ENCODE results near the gene SPEF2. TPM values are rescaled to one million over a fixed set of nuclear protein-coding genes. Genes with fewer than 3 reads are reported as not detected.

Gene SPEF2
- total and polyA plus RNA-seq, 8 donors: 1.5 to 25.4 (median 3.8) TPM

DNA sequence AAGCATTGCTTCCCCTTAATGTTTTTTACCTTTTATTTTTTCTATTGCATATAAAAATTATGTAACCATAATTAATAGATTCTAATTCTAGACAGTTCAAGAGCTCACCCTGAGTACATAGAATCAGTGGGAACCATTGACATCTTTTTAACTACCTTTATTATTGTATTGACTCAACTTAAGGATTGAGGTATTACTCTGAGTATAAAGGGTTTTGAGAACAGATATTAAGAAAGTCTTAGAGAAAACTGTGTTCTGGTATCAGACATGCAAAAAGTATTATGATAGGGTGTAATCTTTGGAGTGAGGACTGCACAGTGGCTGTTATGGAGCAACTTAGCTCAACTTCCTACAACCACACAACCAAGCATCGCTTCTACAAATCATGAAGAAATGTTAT, 8.9 kb downstream of the SPEF2 start:
- Histone ChIP-seq H3K4me3 (no peak overlapping the region), H3K9me3 (no peaks in the 10 kb centered on the region), H3K27ac (no peak overlapping the region), H3K36me3 (peaks cover 4 to 32% (median 28%) of the 10 kb centered on the region in 4 donors), H3K27me3 (no peaks in the 10 kb centered on the region), H3K4me1 (no peaks in the 10 kb centered on the region)
- no peak for TF ChIP-seq POLR2AphosphoS5 (IDR thresholded peaks at IDR 0.05)
- TF ChIP-seq POLR2A (IDR thresholded peaks at IDR 0.05): no peak
- TF ChIP-seq, protein P1, sequence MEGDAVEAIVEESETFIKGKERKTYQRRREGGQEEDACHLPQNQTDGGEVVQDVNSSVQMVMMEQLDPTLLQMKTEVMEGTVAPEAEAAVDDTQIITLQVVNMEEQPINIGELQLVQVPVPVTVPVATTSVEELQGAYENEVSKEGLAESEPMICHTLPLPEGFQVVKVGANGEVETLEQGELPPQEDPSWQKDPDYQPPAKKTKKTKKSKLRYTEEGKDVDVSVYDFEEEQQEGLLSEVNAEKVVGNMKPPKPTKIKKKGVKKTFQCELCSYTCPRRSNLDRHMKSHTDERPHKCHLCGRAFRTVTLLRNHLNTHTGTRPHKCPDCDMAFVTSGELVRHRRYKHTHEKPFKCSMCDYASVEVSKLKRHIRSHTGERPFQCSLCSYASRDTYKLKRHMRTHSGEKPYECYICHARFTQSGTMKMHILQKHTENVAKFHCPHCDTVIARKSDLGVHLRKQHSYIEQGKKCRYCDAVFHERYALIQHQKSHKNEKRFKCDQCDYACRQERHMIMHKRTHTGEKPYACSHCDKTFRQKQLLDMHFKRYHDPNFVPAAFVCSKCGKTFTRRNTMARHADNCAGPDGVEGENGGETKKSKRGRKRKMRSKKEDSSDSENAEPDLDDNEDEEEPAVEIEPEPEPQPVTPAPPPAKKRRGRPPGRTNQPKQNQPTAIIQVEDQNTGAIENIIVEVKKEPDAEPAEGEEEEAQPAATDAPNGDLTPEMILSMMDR (IDR thresholded peaks at IDR 0.05): no peak
- TF ChIP-seq EP300 (IDR thresholded peaks at IDR 0.05): no peak
- 80 to 100% (median 94%) methylated on average over 1 of the region's 1 CpG for WGBS, 5 donors
- no peak for DNase-seq
- intact Hi-C loops (cut with DNase I; ENCODE audit: low total_unique reads): no loop called here

GRCh38 chr5:35634326-35634725, 16.7 kb downstream of the SPEF2 start:
- H3K9me3 ChIP-seq: peaks cover 0 to 26% (median 8%) of the 10 kb centered on the region in 4 donors
- H3K36me3 ChIP-seq: peaks cover 9 to 55% (median 38%) of the 10 kb centered on the region in 4 donors
- no peak for TF ChIP-seq EP300 (IDR thresholded peaks at IDR 0.05)
- no peak for TF ChIP-seq POLR2AphosphoS5 (IDR thresholded peaks at IDR 0.05)
- TF ChIP-seq, protein P1 (IDR thresholded peaks at IDR 0.05): no peak
- TF ChIP-seq POLR2A (IDR thresholded peaks at IDR 0.05): no peak
- no peaks in the 10 kb centered on the region for H3K27me3 ChIP-seq
- H3K27ac ChIP-seq: no peak overlapping the region
- no peak for DNase-seq
- no peaks in the 10 kb centered on the region for H3K4me1 ChIP-seq
- intact Hi-C loops (cut with DNase I; ENCODE audit: low total_unique reads): no loop called here
- no peak overlapping the region for H3K4me3 ChIP-seq

DNA sequence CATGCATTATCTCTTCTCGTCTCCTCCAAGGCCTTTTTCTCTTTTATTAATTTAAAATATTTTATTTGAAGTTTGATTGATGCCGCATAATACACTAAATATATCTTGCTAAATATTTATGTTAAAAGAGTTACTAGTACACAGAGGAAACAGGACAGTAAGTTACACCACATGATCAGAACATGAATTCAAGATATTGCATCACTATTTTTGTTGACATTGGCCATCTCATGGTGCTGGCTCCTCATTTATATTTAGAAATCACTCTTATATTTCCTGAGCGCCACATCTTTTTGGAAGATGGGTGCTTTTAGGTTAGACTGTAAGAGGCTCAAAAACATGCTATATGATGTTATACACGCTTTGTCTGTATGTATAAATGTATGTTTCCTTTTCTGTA, 23.0 kb downstream of the SPEF2 start:
- TF ChIP-seq POLR2AphosphoS5 (IDR thresholded peaks at IDR 0.05) (no peak), EP300 (IDR thresholded peaks at IDR 0.05) (no peak), POLR2A (IDR thresholded peaks at IDR 0.05) (no peak)
- TF ChIP-seq, protein P1 (IDR thresholded peaks at IDR 0.05): no peak
- Histone ChIP-seq H3K27ac (no peak overlapping the region), H3K36me3 (peaks cover 0 to 27% (median 16%) of the 10 kb centered on the region in 4 donors), H3K4me1 (no peaks in the 10 kb centered on the region), H3K9me3 (no peaks in the 10 kb centered on the region), H3K27me3 (no peaks in the 10 kb centered on the region), H3K4me3 (no peak overlapping the region)
- WGBS, 5 donors: 73 to 98% (median 95%) methylated on average over 4 of the region's 4 CpGs
- DNase-seq: no peak
- intact Hi-C loops (cut with DNase I; ENCODE audit: low total_unique reads): no loop called here

GRCh38 chr5:35644543-35644942, 26.9 kb downstream of the SPEF2 start:
- no peak for DNase-seq
- WGBS, 5 donors: 95 to 99% (median 95%) methylated on average over 3 of the region's 3 CpGs
- Histone ChIP-seq H3K4me1 (no peaks in the 10 kb centered on the region), H3K9me3 (no peaks in the 10 kb centered on the region), H3K4me3 (no peak overlapping the region), H3K27me3 (no peaks in the 10 kb centered on the region), H3K36me3 (peaks cover 0 to 23% (median 12%) of the 10 kb centered on the region in 4 donors), H3K27ac (no peak overlapping the region)
- TF ChIP-seq POLR2AphosphoS5 (IDR thresholded peaks at IDR 0.05) (no peak), EP300 (IDR thresholded peaks at IDR 0.05) (no peak), POLR2A (IDR thresholded peaks at IDR 0.05) (no peak)
- TF ChIP-seq, protein P1 (IDR thresholded peaks at IDR 0.05): no peak
- intact Hi-C loops (cut with DNase I; ENCODE audit: low total_unique reads): no loop called here
